Panc1 (cell line): ENCODE results near the gene ROBO1. TPM values are rescaled to one million over a fixed set of nuclear protein-coding genes. Genes with fewer than 3 reads are reported as not detected.

Source experiments
- ATAC-seq: fragments of 200-7000 bp; cut with Tn5 transposase; 2 replicates; pipeline ENCODE4 v1.9.1; 2020; ENCODE audit warnings: mild to moderate bottlenecking, moderate library complexity
- BruUV-seq: library from RNA; stranded (reverse); fragments of 400-500 nt; replicated peaks from 2 replicates; lab custom pipeline; 2021; lab: Mats Ljungman, UMichigan
- CTCF ChIA-PET: fragments of 300-600 bp; sonication (Branson Sonifier 250); formaldehyde crosslinking; loops from one replicate; lab custom pipeline; 2022; ENCODE audit warnings: antibody characterized with exemption; lab: Charles Lee
- POLR2A ChIA-PET: fragments of 300-600 bp; sonication (Branson Sonifier 250); formaldehyde crosslinking; loops from one replicate; lab custom pipeline; 2022; ENCODE audit warnings: antibody characterized with exemption; lab: Charles Lee
- DNase-seq: peaks from one replicate; pipeline ENCODE4 v3.0.0-alpha.2; 2010; ENCODE audit warnings: low read depth, low spot score
- H3K27ac ChIP-seq: 2 replicates; pipeline ENCODE4 v1.5.1; 2011; ENCODE audit warnings: mild to moderate bottlenecking, low read length, inconsistent platforms
- H3K27me3 ChIP-seq: fragments of 200-500 bp; sonication (Bioruptor generic); 2 replicates; pipeline ENCODE4 v1.6.0; 2014; ENCODE audit warnings: low read length, inconsistent platforms; ENCODE audit not compliant: control insufficient read depth, insufficient read depth
- H3K36me3 ChIP-seq: fragments of 200-500 bp; sonication (Bioruptor generic); 2 replicates; pipeline ENCODE4 v1.5.1; 2014; ENCODE audit warnings: inconsistent platforms, mild to moderate bottlenecking, low read length, moderate library complexity; ENCODE audit not compliant: control insufficient read depth, insufficient read depth
- H3K4me1 ChIP-seq: 2 replicates; pipeline ENCODE4 v1.5.1; 2011; ENCODE audit warnings: inconsistent platforms, mild to moderate bottlenecking, low read length, moderate library complexity; ENCODE audit not compliant: control insufficient read depth, insufficient read depth
- H3K4me3 ChIP-seq, 2 experiments: 2 replicates each; pipeline ENCODE4 v1.5.1; 2011 to 2012; ENCODE audit warnings: low read depth in 2 of 2, low read length in 2 of 2, mild to moderate bottlenecking in 2 of 2, inconsistent platforms in 1 of 2, moderate library complexity in 1 of 2
- H3K9me3 ChIP-seq: fragments of 200-500 bp; sonication (Bioruptor generic); 2 replicates; pipeline ENCODE4 v1.5.1; 2014; ENCODE audit warnings: low read depth, mild to moderate bottlenecking, inconsistent platforms, low read length, moderate library complexity; ENCODE audit not compliant: control insufficient read depth, insufficient read depth
- POLR2AphosphoS5 ChIP-seq: IDR thresholded peaks from 2 replicates; pipeline ENCODE4 v1.6.1; 2012; ENCODE audit warnings: mild to moderate bottlenecking, low read depth, low read length, moderate library complexity
- SIN3A ChIP-seq: IDR thresholded peaks from 2 replicates; pipeline ENCODE4 v1.6.1; 2012; ENCODE audit warnings: low read depth, mild to moderate bottlenecking, low read length, moderate library complexity, borderline replicate concordance; ENCODE audit not compliant: insufficient read depth
- TCF7L2 ChIP-seq: IDR thresholded peaks from 2 replicates; pipeline ENCODE4 v1.6.1; 2011; ENCODE audit warnings: mild to moderate bottlenecking, low read depth, low read length, inconsistent platforms
- in situ Hi-C: cut with HindIII; loops from 2 replicates; pipeline ENCODE4 v1.10.0; 2016; ENCODE audit warnings: low sequenced_read_pairs, low pct_unique_long_range_greater_than_20kb
- intact Hi-C: fragments of 100-400 bp; cut with micrococcal nuclease; formaldehyde crosslinking; loops from one replicate; pipeline ENCODE4 v1.10.0; 2022; ENCODE audit not compliant: unreplicated experiment
- total RNA-seq: library from RNA; stranded (reverse); gene quantifications from one replicate; pipeline ENCODE4 v1.2.1, GENCODE V29; 2021; ENCODE audit not compliant: unreplicated experiment
- TF ChIP-seq, protein P1 (sequence below): fragments of 450-650 bp; IDR thresholded peaks from 2 replicates; pipeline ENCODE4 v1.5.1; 2017; ENCODE audit warnings: mild to moderate bottlenecking
- TF ChIP-seq, protein P2 (sequence below), 2 experiments: IDR thresholded peaks; 2 replicates each; pipeline ENCODE4 v1.6.1; 2011 to 2012; ENCODE audit warnings: low read depth in 2 of 2, control low read depth in 1 of 2, low read length in 1 of 2, mild to moderate bottlenecking in 1 of 2, moderate library complexity in 1 of 2; ENCODE audit not compliant: insufficient read depth in 1 of 2

Gene ROBO1
- total RNA-seq, 1 experiment from 2014 or later: 61.6 TPM

DNA sequence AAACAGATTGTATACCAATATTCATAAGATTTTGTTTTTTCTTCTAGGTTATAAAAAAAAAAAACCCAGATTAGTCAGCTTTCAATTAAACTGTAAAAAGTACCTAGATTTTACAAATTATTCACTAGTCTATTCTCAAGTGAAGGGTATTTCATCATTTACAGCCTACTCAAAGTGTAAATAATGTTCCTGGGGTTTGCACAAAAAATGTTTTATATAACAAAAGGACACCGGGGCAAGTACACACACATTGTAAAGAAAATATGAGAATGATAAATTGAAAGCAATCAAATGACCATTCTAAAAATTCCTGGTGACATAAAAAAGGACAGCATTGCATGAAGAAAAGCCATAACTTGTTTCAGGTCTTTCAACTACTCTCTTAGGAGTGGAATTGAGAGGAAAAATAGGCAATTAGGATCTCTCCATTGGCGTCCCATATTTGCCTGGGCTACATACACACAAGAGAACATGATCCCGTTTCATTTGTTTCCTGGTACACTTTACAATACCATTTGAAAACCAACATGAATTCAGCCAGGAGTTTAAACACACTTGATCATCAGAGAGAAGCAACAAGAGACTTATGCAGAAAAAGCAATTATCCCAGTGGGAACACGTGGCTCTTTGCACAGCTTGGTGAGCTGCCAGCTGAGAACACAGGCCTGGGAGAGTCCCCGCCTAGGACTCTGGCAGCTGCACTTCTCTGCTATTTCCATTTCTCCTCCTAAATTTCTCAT lies 1039.2 kb downstream of the ROBO1 start:
- TF ChIP-seq TCF7L2: no peak
- TF ChIP-seq POLR2AphosphoS5: no peak
- TF ChIP-seq, protein P1, sequence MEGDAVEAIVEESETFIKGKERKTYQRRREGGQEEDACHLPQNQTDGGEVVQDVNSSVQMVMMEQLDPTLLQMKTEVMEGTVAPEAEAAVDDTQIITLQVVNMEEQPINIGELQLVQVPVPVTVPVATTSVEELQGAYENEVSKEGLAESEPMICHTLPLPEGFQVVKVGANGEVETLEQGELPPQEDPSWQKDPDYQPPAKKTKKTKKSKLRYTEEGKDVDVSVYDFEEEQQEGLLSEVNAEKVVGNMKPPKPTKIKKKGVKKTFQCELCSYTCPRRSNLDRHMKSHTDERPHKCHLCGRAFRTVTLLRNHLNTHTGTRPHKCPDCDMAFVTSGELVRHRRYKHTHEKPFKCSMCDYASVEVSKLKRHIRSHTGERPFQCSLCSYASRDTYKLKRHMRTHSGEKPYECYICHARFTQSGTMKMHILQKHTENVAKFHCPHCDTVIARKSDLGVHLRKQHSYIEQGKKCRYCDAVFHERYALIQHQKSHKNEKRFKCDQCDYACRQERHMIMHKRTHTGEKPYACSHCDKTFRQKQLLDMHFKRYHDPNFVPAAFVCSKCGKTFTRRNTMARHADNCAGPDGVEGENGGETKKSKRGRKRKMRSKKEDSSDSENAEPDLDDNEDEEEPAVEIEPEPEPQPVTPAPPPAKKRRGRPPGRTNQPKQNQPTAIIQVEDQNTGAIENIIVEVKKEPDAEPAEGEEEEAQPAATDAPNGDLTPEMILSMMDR: no peak
- no peak for TF ChIP-seq SIN3A
- TF ChIP-seq, protein P2, sequence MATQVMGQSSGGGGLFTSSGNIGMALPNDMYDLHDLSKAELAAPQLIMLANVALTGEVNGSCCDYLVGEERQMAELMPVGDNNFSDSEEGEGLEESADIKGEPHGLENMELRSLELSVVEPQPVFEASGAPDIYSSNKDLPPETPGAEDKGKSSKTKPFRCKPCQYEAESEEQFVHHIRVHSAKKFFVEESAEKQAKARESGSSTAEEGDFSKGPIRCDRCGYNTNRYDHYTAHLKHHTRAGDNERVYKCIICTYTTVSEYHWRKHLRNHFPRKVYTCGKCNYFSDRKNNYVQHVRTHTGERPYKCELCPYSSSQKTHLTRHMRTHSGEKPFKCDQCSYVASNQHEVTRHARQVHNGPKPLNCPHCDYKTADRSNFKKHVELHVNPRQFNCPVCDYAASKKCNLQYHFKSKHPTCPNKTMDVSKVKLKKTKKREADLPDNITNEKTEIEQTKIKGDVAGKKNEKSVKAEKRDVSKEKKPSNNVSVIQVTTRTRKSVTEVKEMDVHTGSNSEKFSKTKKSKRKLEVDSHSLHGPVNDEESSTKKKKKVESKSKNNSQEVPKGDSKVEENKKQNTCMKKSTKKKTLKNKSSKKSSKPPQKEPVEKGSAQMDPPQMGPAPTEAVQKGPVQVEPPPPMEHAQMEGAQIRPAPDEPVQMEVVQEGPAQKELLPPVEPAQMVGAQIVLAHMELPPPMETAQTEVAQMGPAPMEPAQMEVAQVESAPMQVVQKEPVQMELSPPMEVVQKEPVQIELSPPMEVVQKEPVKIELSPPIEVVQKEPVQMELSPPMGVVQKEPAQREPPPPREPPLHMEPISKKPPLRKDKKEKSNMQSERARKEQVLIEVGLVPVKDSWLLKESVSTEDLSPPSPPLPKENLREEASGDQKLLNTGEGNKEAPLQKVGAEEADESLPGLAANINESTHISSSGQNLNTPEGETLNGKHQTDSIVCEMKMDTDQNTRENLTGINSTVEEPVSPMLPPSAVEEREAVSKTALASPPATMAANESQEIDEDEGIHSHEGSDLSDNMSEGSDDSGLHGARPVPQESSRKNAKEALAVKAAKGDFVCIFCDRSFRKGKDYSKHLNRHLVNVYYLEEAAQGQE (IDR thresholded peaks at IDR 0.05; ENCODE audit: insufficient read depth in 1 of 2, low read depth in 2 of 2, low read length in 1 of 2): no peak
- no peak overlapping the region for H3K4me3 ChIP-seq
- DNase-seq (no peak), ATAC-seq (no peak)
- H3K27me3 ChIP-seq: no peaks in the 10 kb centered on the region
- BruUV-seq: no TSS peak
- H3K27ac ChIP-seq: no peak overlapping the region
- intact Hi-C loops (no loop called here), in situ Hi-C loops (no loop called here)
- no peaks in the 10 kb centered on the region for H3K4me1 ChIP-seq
- POLR2A ChIA-PET: no interaction called here
- CTCF ChIA-PET: no interaction called here
- H3K9me3 ChIP-seq: no peaks in the 10 kb centered on the region
- H3K36me3 ChIP-seq: no peaks in the 10 kb centered on the region

DNA sequence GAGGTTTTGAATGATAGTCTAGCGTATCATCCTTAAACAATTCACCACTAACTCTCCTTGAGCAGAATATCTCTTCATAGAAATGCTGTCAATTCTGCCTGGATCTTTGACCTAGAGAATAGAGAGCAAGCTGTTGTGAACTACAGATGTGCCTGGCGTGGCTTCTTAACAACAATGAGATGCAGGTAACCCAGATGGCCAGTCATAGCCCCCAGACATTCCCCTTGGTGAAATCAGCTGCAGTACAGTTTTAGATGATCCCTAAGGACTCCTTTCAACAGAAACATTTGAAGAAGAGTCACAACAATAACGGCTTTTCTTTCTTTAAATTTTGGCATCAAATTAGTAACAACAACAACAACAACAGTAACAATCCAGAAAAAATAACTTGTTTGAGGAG lies 1041.3 kb downstream of the ROBO1 start:
- Histone ChIP-seq H3K4me3 (no peak overlapping the region), H3K27me3 (no peaks in the 10 kb centered on the region), H3K4me1 (no peaks in the 10 kb centered on the region; the same call in 1 of the 2 replicates), H3K9me3 (no peaks in the 10 kb centered on the region), H3K36me3 (no peaks in the 10 kb centered on the region), H3K27ac (no peak overlapping the region)
- CTCF ChIA-PET: no interaction called here
- no peak for ATAC-seq
- no peak for DNase-seq
- POLR2A ChIA-PET: no interaction called here
- intact Hi-C loops: no loop called here
- in situ Hi-C loops: no loop called here
- BruUV-seq: no TSS peak
- TF ChIP-seq POLR2AphosphoS5: no peak
- TF ChIP-seq, protein P2 (IDR thresholded peaks at IDR 0.05; ENCODE audit: insufficient read depth in 1 of 2, low read depth in 2 of 2, low read length in 1 of 2): no peak
- TF ChIP-seq SIN3A: no peak
- no peak for TF ChIP-seq TCF7L2
- TF ChIP-seq, protein P1: no peak
